Activated T-cell treated with anti-CD3 and anti-CD28 coated beads, Interleukin-2, amount 50 U/mL, for 24 hours (primary cell): Measurements from ENCODE around the gene THRSP.
"Not testable (repeated sequence)": the region's sequence is repeated elsewhere in the genome, so short reads cannot be mapped to it uniquely, and the experiment has no call there.

Experiments used
- DNase-seq: peaks from one replicate; pipeline ENCODE4 v3.0.0-alpha.2; 2020
- H3K27ac Mint-ChIP-seq: 2 replicates; pipeline ENCODE4 v1.8.0; 2020; ENCODE audit warnings: mild to moderate bottlenecking, mixed read lengths
- H3K27me3 Mint-ChIP-seq: 2 replicates; pipeline ENCODE4 v1.8.0; 2020; ENCODE audit warnings: mixed read lengths
- H3K36me3 Mint-ChIP-seq: 2 replicates; pipeline ENCODE4 v1.8.0; 2020; ENCODE audit warnings: low read depth, mixed read lengths
- H3K4me1 Mint-ChIP-seq: 2 replicates; pipeline ENCODE4 v1.8.0; 2020; ENCODE audit warnings: low read depth, mixed read lengths
- H3K4me3 Mint-ChIP-seq: 2 replicates; pipeline ENCODE4 v1.8.0; 2020; ENCODE audit warnings: mild to moderate bottlenecking, moderate library complexity, mixed read lengths
- H3K9me3 Mint-ChIP-seq: 2 replicates; pipeline ENCODE4 v1.8.0; 2020; ENCODE audit warnings: mixed read lengths

The THRSP gene

DNA sequence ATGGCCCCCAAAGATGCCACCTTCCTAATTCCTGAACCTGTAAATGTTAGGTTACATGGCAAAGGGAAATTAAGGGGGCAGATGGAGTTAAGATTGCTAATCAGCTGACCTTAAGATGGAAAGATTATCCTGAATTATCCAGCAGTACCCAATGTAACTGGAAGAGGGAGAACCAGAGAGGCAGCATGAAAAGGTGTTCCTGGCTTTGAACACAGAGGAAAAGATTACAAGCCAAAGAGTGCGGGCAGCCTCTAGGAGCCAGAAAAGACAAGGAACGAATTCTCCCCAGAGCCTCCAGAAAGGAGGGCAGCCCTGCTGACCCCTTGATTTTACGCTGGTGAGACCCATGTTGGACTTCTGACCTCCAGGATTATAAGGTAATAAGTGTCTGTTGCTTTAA lies 15.1 kb upstream of the THRSP start:
- no peak for DNase-seq
- no peaks in the 10 kb centered on the region for H3K27me3 Mint-ChIP-seq
- peaks cover 12% of the 10 kb centered on the region for H3K4me1 Mint-ChIP-seq
- H3K9me3 Mint-ChIP-seq, result no peaks in the 10 kb centered on the region
- H3K4me3 Mint-ChIP-seq, result no peak overlapping the region
- H3K27ac Mint-ChIP-seq, result no peak overlapping the region
- no peaks in the 10 kb centered on the region for H3K36me3 Mint-ChIP-seq

DNA sequence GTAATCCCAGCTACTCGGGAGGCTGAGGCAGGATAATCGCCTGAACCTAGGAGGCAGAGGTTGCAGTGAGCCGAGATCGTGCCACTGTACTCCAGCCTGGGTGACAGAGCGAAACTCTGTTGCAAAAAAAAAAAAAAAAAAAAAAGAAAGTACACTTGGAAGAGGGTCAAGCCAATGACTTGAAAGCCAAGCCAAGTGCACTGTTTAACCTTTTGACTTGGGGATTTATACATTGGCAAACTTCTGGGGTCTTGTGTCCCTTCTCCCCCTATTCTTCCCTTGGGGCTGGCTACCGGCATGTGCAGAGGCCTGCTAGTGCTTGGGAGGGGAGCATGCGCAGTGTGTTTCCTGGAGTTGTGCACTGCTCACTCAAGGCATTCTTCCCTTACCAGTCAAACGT lies 14.3 kb upstream of the THRSP start:
- H3K27me3 Mint-ChIP-seq, result no peaks in the 10 kb centered on the region
- H3K4me3 Mint-ChIP-seq, result no peak overlapping the region
- H3K27ac Mint-ChIP-seq, result no peak overlapping the region
- peaks cover 12% of the 10 kb centered on the region for H3K4me1 Mint-ChIP-seq
- no peak for DNase-seq
- no peaks in the 10 kb centered on the region for H3K36me3 Mint-ChIP-seq
- no peaks in the 10 kb centered on the region for H3K9me3 Mint-ChIP-seq

DNA sequence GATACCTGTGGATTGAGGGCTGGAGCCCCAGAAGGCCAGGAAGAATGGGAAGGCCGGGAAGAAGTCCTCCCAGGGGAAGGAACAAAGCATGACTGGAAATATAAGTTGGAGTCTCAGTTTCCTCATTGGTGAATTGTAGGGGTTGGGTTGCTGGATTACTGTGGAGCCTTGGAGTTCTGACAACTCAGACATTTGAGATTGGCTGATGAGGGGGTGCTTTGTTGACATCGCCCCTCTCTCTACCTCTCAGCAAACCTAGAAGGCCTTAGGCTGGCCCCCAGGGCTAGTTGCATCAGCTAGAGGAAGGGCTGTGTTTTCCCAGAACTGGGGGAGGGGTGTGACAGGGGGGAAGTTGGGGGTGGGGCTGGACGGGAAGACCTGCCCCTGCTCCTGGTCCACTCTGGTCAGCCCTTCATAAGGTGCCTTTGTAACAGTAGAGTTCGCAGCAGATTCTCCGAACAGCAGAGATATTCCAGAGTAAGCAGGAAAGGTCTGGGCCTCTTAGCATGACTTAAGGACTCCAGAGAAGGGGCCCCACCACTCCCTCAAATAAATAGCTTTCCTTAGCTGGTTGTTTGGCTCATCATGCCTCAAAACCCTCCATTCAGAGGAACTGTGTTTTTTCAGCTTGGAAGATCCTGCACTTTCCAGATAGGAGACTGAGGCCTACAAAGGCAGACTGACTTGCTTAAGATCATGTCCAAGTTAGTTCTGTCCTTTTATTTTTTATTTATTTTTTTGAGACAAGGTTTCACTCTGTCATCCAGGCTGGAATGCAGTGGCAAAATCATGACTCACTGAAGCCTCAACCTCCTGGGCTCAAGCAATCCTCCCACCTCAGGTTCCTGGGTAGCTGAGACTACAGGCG lies 12.5 kb upstream of the THRSP start:
- no peaks in the 10 kb centered on the region for H3K36me3 Mint-ChIP-seq
- no peaks in the 10 kb centered on the region for H3K9me3 Mint-ChIP-seq
- peaks cover 4% of the 10 kb centered on the region for H3K4me1 Mint-ChIP-seq
- H3K27ac Mint-ChIP-seq, result peak overlapping the region; percentile 69
- no peaks in the 10 kb centered on the region for H3K27me3 Mint-ChIP-seq
- DNase-seq, result no peak
- no peak overlapping the region for H3K4me3 Mint-ChIP-seq

DNA sequence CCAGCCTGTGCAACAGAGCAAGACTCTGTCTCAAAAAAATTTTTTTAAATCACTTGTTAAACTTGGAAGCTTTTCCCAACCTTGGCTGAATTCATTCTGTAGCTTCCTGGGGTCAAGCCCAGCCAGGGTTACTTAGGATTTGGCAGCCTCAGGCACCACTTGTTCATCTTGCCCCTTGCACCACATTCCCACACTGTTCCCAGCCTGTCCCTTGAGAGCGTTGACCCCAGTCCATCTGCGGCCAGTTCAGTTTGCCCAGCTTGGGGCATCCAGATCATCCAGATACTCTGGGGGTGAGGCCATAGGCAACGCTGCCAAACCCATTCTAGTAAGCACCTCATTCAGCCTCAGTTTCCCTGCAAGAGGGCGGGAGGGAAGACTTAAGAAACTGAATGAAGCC lies 8.7 kb upstream of the THRSP start:
- H3K27ac Mint-ChIP-seq, result no peak overlapping the region
- H3K27me3 Mint-ChIP-seq, result no peaks in the 10 kb centered on the region
- H3K9me3 Mint-ChIP-seq, result no peaks in the 10 kb centered on the region
- H3K36me3 Mint-ChIP-seq, result no peaks in the 10 kb centered on the region
- H3K4me3 Mint-ChIP-seq, result no peak overlapping the region
- DNase-seq, result no peak
- no peaks in the 10 kb centered on the region for H3K4me1 Mint-ChIP-seq

DNA sequence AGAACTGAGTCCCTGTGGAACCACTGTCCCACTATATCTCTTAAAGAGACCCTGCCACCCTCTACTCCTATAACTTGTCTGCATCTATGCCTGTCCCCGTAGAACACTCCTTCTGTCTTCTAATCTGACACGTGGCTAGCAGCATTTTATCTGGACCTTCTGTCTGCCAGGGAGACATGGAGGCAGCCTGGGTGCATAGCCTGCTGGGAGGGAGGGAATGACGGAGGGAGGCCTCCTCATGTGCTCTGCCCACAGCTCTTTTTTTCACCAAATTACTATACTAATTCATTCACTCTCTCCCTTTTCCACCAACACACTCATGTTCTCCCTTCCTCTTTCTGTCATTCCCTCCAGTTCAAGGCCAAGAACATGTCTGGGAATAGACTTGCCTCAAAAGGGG lies 7.6 kb upstream of the THRSP start:
- H3K4me3 Mint-ChIP-seq, result no peak overlapping the region
- no peaks in the 10 kb centered on the region for H3K4me1 Mint-ChIP-seq
- no peaks in the 10 kb centered on the region for H3K9me3 Mint-ChIP-seq
- H3K36me3 Mint-ChIP-seq, result no peaks in the 10 kb centered on the region
- H3K27me3 Mint-ChIP-seq, result no peaks in the 10 kb centered on the region
- no peak for DNase-seq
- no peak overlapping the region for H3K27ac Mint-ChIP-seq

DNA sequence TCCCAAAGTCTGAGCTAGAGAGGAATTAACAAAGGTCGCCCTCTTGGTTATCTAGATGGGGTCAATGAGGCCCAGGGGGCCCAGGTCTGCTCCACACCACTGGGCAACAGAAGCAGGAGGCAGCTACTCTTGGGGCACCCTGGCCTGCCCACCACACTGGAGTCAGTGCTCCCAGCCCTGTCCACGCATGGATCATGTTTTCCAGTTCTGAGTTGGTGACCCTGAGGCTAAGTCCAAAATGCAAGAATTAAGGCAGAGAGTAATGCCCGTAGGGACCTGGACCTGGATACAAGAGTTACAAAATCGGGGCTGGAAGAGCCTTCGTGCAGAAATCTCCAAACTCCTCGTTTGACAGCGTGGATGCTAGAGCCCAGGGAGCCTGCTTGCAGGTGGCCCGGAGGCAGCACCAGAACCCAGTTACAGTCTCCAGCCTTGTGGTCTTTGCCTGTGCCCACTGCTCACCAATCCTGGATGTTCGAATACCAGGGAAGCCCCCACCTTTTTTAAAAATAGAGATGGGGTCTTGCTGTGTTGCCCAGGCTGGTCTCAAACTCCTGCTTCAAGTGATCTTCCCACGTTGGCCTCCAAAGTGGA lies 6.1 kb upstream of the THRSP start:
- H3K27me3 Mint-ChIP-seq, result no peaks in the 10 kb centered on the region
- H3K36me3 Mint-ChIP-seq, result no peaks in the 10 kb centered on the region
- H3K27ac Mint-ChIP-seq, result no peak overlapping the region
- no peak for DNase-seq
- no peak overlapping the region for H3K4me3 Mint-ChIP-seq
- no peaks in the 10 kb centered on the region for H3K9me3 Mint-ChIP-seq
- no peaks in the 10 kb centered on the region for H3K4me1 Mint-ChIP-seq

DNA sequence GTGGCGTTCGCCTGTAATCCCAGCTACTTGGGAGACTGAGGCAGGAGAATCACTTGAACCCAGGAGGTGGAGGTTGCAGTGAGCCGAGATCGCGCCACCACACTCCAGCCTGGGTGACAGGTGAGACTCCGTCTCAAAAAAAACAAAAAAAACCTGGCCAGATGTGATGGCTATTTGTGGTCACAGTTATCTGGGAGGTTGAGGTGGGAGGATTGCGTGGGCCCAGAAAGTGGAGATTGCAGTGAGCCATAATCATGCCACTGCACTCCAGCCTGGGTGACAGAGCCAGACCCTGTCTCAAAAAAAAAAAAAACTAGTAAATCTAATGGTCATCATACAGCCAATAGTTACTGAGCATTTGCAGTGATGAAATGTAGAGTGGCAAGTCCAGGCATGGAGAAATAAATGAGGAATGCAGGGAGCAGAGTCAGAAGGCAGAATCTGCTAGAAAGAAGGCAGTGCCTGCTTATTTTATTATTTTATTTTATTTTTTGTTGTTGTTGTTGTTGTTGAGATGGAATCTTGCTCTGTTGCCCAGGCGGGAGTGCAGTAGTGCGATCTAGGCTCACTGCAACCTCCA lies 3.8 kb upstream of the THRSP start:
- H3K4me3 Mint-ChIP-seq, H3K9me3 Mint-ChIP-seq, H3K27ac Mint-ChIP-seq, H3K4me1 Mint-ChIP-seq, H3K27me3 Mint-ChIP-seq, H3K36me3 Mint-ChIP-seq, DNase-seq: not testable (repeated sequence)

DNA sequence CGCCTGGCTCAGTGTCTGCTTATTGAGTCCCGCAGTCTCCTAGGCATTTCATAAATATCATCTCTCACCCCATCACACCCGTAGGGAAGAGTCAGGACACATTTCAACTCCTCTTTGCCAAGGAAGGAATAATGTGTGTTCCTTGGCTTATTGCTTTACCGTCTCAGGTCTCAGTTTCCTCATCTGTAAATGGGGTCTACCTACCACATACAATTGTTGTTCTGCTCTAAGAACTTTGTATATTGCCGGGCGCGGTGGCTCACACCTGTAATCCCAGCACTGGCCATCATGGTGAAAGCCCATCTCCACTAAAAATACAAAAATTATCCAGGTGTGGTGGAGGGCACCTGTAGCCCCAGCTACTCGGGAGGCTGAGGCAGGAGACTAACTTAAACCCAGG lies 3.1 kb upstream of the THRSP start:
- Mint-ChIP-seq H3K27ac (no peak overlapping the region), H3K4me3 (no peak overlapping the region), H3K36me3 (no peaks in the 10 kb centered on the region), H3K4me1 (no peaks in the 10 kb centered on the region), H3K9me3 (no peaks in the 10 kb centered on the region), H3K27me3 (no peaks in the 10 kb centered on the region)
- no peak for DNase-seq

DNA sequence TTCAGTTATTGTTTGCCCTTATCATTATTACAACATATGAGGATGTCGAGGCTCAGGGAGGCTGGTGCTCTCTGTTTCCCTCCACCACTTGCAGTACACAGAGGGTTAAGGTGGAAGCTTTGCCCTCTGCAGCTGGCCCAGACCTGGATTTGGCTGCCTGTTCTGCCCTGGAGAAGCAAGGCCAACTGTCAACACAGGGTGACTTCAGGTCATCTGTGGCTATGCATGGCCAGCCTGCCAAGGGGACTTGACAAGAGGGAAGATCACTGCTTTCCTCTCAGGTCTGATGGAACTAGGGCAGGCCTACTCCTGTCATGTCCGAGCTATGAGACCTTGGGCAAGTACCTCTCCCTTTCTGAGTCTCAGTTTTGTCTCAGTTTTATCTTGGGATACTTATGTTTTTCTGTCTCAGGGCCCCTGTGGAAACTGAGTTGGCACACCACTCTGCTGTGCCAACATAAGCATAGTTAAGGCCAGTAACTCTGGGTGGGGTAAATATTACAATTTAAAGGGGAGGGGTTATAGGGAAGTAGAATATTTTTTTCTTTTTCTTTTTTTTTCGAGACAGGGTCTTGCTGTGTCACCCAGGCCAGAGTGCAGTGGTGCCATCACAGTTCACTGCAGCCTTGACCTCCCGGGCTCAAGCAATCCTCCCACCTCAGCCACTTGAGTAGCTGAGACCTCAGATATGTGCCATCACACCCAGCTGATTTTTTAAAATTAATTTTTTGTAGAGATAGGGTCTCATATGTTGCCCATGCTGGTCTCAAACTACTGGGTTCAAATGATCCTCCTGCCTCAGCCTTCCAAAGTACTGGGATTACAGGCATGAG lies 2.4 kb upstream of the THRSP start:
- no peaks in the 10 kb centered on the region for H3K27me3 Mint-ChIP-seq
- no peak for DNase-seq
- no peaks in the 10 kb centered on the region for H3K36me3 Mint-ChIP-seq
- no peak overlapping the region for H3K4me3 Mint-ChIP-seq
- H3K27ac Mint-ChIP-seq, result no peak overlapping the region
- H3K4me1 Mint-ChIP-seq, result no peaks in the 10 kb centered on the region
- H3K9me3 Mint-ChIP-seq, result no peaks in the 10 kb centered on the region

DNA sequence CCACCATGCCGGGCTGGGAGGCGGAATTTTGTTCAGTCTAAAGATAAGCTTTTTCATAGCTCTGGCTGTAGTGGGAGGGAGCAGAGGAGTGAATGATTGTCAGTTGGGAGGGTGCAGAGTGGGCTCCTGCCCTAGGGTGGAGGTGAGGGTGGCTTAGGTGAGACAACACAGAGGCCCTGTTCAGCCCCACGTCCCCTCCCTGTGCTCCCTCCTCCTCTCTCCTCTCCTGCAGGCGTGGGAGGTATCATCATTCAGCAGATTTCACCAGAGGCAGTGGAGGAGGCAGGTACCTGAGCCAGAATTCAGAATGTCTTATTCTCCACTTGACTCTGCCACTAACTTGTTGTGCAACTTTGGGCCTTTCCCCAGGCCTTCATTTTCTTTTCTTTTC lies 1.7 kb upstream of the THRSP start:
- H3K9me3 Mint-ChIP-seq, result no peaks in the 10 kb centered on the region
- DNase-seq, result no peak
- H3K27ac Mint-ChIP-seq, result no peak overlapping the region
- no peak overlapping the region for H3K4me3 Mint-ChIP-seq
- H3K27me3 Mint-ChIP-seq, result no peaks in the 10 kb centered on the region
- H3K4me1 Mint-ChIP-seq, result no peaks in the 10 kb centered on the region
- H3K36me3 Mint-ChIP-seq, result no peaks in the 10 kb centered on the region

DNA sequence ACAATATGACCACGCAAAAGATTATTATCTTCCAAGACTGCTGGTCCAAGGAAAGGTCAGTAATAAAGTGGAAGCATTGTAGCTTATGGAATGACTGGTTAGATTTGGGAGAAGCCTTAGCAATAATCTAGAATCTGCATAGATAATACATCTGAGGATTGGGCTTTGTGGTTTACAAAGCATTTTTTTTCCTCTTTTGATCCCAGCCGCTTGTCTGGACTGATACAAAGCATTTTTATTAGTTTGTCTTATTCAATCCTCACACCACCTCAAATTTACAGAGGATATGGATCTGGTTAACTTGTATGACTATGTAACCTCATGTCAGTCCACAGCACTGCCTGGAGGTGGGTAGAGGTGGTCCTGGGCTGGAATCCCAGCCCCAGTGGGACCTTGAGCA lies 990 bp upstream of the THRSP start:
- DNase-seq, result no peak
- H3K36me3 Mint-ChIP-seq, result peaks cover 6% of the 10 kb centered on the region
- H3K4me1 Mint-ChIP-seq, result no peaks in the 10 kb centered on the region
- no peak overlapping the region for H3K27ac Mint-ChIP-seq
- H3K27me3 Mint-ChIP-seq, result no peaks in the 10 kb centered on the region
- H3K9me3 Mint-ChIP-seq, result no peaks in the 10 kb centered on the region
- H3K4me3 Mint-ChIP-seq, result no peak overlapping the region

DNA sequence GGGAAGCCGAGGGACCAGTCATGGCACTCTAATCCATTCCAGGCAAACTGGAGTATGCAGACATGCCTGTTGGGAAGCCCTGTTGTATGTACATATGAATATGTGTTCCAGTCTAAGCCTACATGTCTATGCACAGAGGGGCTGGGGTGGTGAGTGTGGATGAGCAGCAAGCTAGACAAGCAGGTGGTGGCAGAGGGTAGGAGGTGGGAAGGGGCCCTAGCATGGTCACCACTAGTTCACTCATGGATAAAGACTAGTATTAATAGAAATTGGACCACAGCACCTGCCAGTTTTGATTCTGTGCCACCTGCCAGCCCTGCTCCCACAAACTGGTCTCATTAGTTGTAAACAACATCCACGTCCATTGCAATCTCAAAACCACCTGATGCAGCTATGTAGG lies 1.5 kb downstream of the THRSP start:
- H3K9me3 Mint-ChIP-seq, result no peaks in the 10 kb centered on the region
- peak overlapping the region; percentile 37 for H3K27ac Mint-ChIP-seq
- DNase-seq, result no peak
- peaks cover 30% of the 10 kb centered on the region for H3K36me3 Mint-ChIP-seq
- H3K4me1 Mint-ChIP-seq, result no peaks in the 10 kb centered on the region
- no peak overlapping the region for H3K4me3 Mint-ChIP-seq
- H3K27me3 Mint-ChIP-seq, result no peaks in the 10 kb centered on the region

DNA sequence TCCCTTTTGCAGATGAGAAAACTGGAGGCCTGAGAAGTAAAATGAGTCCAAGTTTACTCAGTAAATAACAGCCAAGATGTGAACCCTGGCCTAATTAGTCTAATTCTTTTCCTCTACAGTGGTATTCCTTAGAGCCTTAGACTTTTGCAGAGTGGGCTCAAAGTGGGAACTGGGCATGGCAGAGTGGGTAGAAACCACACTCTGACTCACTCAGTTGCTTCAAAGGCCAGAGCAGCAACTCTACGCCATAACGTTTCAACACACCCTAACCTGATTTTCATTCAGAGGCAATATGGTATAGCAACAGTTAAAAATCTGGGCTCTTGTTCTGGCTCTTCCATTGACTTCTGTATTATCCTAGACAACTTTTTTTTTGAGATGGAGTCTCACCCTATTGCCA lies 2.8 kb downstream of the THRSP start:
- Mint-ChIP-seq H3K27me3 (no peaks in the 10 kb centered on the region), H3K4me1 (no peaks in the 10 kb centered on the region), H3K4me3 (no peak overlapping the region), H3K9me3 (no peaks in the 10 kb centered on the region), H3K36me3 (peaks cover 43% of the 10 kb centered on the region), H3K27ac (no peak overlapping the region)
- no peak for DNase-seq

DNA sequence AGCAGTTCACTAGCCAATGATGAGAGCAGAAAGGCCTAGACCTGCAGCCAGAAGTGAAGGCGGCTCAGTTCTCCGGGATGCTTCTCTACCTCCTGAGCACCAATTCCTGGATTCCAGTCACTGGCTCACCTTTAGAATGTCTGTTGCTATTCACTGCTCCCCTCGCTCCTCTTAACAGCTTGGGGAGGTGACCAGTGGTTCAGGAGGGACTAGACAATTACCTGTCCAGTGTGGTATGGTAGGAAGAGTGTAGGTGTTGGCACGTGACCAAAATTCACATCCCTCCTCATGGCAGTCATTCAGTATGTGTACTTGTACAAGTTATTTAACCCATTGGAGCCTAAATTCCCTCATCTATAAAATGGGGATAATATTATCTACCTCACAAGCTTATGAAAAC lies 4.0 kb downstream of the THRSP start:
- no peak overlapping the region for H3K4me3 Mint-ChIP-seq
- H3K36me3 Mint-ChIP-seq, result peaks cover 52% of the 10 kb centered on the region
- H3K4me1 Mint-ChIP-seq, result peaks cover 1% of the 10 kb centered on the region
- no peaks in the 10 kb centered on the region for H3K27me3 Mint-ChIP-seq
- no peaks in the 10 kb centered on the region for H3K9me3 Mint-ChIP-seq
- H3K27ac Mint-ChIP-seq, result no peak overlapping the region
- DNase-seq, result no peak

DNA sequence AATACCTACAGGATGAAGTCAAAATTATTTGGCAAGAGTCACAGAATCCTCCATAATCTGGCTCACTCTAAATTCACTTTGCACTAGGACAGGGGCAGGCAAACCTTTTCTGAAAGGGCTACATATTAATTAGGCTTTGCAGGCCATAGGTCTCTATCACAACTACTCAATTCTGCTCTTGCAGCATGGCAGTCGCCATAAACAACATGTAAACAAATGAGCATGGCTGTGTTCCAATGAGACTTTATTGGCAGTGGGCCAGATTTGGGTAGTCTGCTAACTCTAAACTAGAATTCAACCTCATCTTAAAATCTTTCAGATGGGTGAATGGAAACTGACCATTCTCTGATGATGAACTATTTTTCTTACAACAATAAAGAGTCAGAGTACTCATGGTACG lies 5.8 kb downstream of the THRSP start:
- Mint-ChIP-seq H3K4me1 (peaks cover 1% of the 10 kb centered on the region), H3K36me3 (peaks cover 60% of the 10 kb centered on the region), H3K27ac (no peak overlapping the region), H3K4me3 (no peak overlapping the region), H3K27me3 (no peaks in the 10 kb centered on the region), H3K9me3 (no peaks in the 10 kb centered on the region)
- no peak for DNase-seq
